Heart left ventricle (tissue), 16 donors: ENCODE data around the gene GDPD1. TPM values are rescaled to one million over a fixed set of nuclear protein-coding genes. Genes with fewer than 3 reads are reported as not detected.
A peak's percentile ranks its signal among the peaks of the same experiment; 100 is the strongest.

Experiments used
- ATAC-seq, 4 donors: fragments of 200-7000 bp; cut with Tn5 transposase; one replicate each; pipeline ENCODE4 v1.9.1; 2020 to 2022; ENCODE audit warnings: moderate library complexity in 4 of 4, mild to moderate bottlenecking in 3 of 4, moderate number of reproducible peaks in 1 of 4
- DNase-seq, 5 donors: peaks; one replicate each; pipeline ENCODE4 v3.0.0-alpha.2; 2020
- H3K27ac ChIP-seq, 12 donors: fragments of 200-600 bp; sonication (generic) in 4 of 12; one replicate each; pipeline versions ENCODE4 v1.5.0 to v1.8.0; 2016 to 2022; ENCODE audit warnings: mild to moderate bottlenecking in 2 of 12
- H3K27me3 ChIP-seq, 9 donors: fragments of 200-600 bp; sonication (generic) in 2 of 9; one replicate each; pipeline versions ENCODE4 v1.5.1 to v1.8.0; 2016 to 2022; ENCODE audit warnings: mild to moderate bottlenecking in 3 of 9
- H3K36me3 ChIP-seq, 9 donors: fragments of 200-600 bp; sonication (generic) in 2 of 9; one replicate each; pipeline versions ENCODE4 v1.5.0 to v1.8.0; 2018 to 2022; ENCODE audit warnings: mild to moderate bottlenecking in 2 of 9
- H3K4me1 ChIP-seq, 12 donors: fragments of 200-600 bp; sonication (generic) in 4 of 12; one replicate each; pipeline versions ENCODE4 v1.5.0 to v1.8.0; 2016 to 2022; ENCODE audit warnings: mild to moderate bottlenecking in 3 of 12
- H3K4me3 ChIP-seq, 12 donors: fragments of 200-600 bp; sonication (generic) in 4 of 12; one replicate each; pipeline versions ENCODE4 v1.5.0 to v1.8.0; 2017 to 2022; ENCODE audit warnings: mild to moderate bottlenecking in 9 of 12, moderate library complexity in 4 of 12
- H3K9me3 ChIP-seq, 12 donors: fragments of 200-600 bp; sonication (generic) in 4 of 12; one replicate each; pipeline versions ENCODE4 v1.5.0 to v1.8.0; 2016 to 2022; ENCODE audit warnings: mild to moderate bottlenecking in 1 of 12
- CTCF ChIP-seq, 12 donors: fragments of 200-600 bp; sonication (generic) in 4 of 12; IDR thresholded peaks; one replicate each; pipeline versions ENCODE4 v1.5.0 to v1.8.0; 2018 to 2022; ENCODE audit warnings: antibody characterized with exemption in 12 of 12, mild to moderate bottlenecking in 5 of 12
- POLR2A ChIP-seq, 2 donors: fragments of 450-650 bp; IDR thresholded peaks; one replicate each; pipeline ENCODE4 v1.6.1; 2017; ENCODE audit warnings: antibody characterized with exemption in 2 of 2, mild to moderate bottlenecking in 2 of 2, moderate library complexity in 2 of 2
- WGBS, 4 donors: extraction: QIAGEN DNeasy Blood & Tissue Kit in 2 of 4; methylation state at CpG; one replicate each; pipeline versions ENCODE4 v1.1.5 to v1.1.7; 2013 to 2018; 5-methylcytosine and 5-hydroxymethylcytosine counted together
- intact Hi-C, 10 donors: fragments of 100-400 bp; cut with DNase I; formaldehyde crosslinking; loops; one replicate each; pipeline versions ENCODE4 v1.11.1 to v1.14.2; 2022
- long read RNA-seq, 3 donors: library from polyadenylated mRNA; unstranded; transcript quantifications; one replicate each; pipeline ENCODE4 v2.0.0, GENCODE V29; 2020 to 2021
- polyA plus RNA-seq, 2 donors: library from polyadenylated mRNA; stranded (reverse); fragments of 200-250 nt; gene quantifications; one replicate each; pipeline ENCODE4 v1.2.3, GENCODE V29; 2013
- total RNA-seq, 9 donors: library from RNA; depleted of rRNA in 2 of 9; stranded (reverse); fragments of >200 nt in 2 of 9; fragmentation: NEBNext Ultra II Directional in 3 of 9; extraction: Animal tissue kit (Norgen Biotek cat#: 25700) in 3 of 9; gene quantifications; one replicate each; pipeline versions ENCODE4 v1.1.0 to v1.2.4, GENCODE V29; 2016 to 2023
- donor health status: ischemic (EF 13 %, LVEDD 7.1; RV severe dilation, severe dysfunction).
- donor health status: healthy with polysubstance abuse.
- donor health status: DM: no; HTN: yes; CAD: no.
- donor health status: DM: no; HTN: no; CAD: no.
- donor health status: ischemic (EF 25% LVEDD 6.9; RV normal size, moderate dysfunction).
- donor health status: ischemic (EF 25% LVEDD 5.7; RV mildly dilated, moderate dysfunction).
- donor health status: healthy.
- donor health status: DM: yes; HTN: yes; CAD: no.
- donor health status: ischemic (EF 35%, LVEDD 5.7; RV mildly dilated, moderate dysfunction).
- donor health status: nonischemic (EF 11% LVEDD 7.7; RV severe dilation, severe dysfunction).
- donor health status: DM: yes; HTN: yes; CAD: no.
- donor health status: PGD.
- donor health status: ischemic (EF 29% LVEDD 5.4; RV normal size, mild dysfunction).
- donor health status: nonischemic (EF 23%, LVEDD 6.1; RV moderate dilation, normal function).

GDPD1 gene
- total RNA-seq (1 to 10 TPM in 8 of 9 donors, under 1 TPM in 1; 0.75 to 4.0 (median 3.0) TPM), polyA plus RNA-seq (1 to 10 TPM; 1.5 to 2.5 TPM)
- long read RNA-seq, donor 1, partial matches to known transcripts: 0 of 1 reads
- long read RNA-seq, donor 1, other reads (novel, unspliced or antisense): 1 of 1 reads
- long read RNA-seq, donor 2: 0 reads
- long read RNA-seq, donor 3, partial matches to known transcripts: 1 of 1 reads
- long read RNA-seq, donor 3, other reads (novel, unspliced or antisense): 0 of 1 reads

GRCh38 chr17:59220328-59221158 lies at the start of gene GDPD1:
TSS of gene GDPD1 (plus strand) at chr17:59220511. CDS start at chr17:59220610, 99 bp downstream.
- 0 to 1% (median 0%) methylated on average over 44 to 60 of the region's 60 CpGs for WGBS, 4 donors

GRCh38 chr17:59172436-59173004 lies 47.8 kb upstream of the GDPD1 start:
- DNase-seq (no peak), ATAC-seq (no peak)
- H3K36me3 ChIP-seq: peaks cover 0 to 6% (median 0%) of the 10 kb centered on the region in 9 donors
- H3K9me3 ChIP-seq: no peaks in the 10 kb centered on the region
- 96 to 100% (median 98%) methylated on average over 17 to 33 of the region's 33 CpGs for WGBS, 4 donors
- peaks cover 0 to 3% (median 0%) of the 10 kb centered on the region in 12 donors for H3K4me1 ChIP-seq
- H3K27me3 ChIP-seq: no peaks in the 10 kb centered on the region
- no peak overlapping the region for H3K27ac ChIP-seq
- TF ChIP-seq CTCF (IDR thresholded peaks at IDR 0.05): no peak
- no peak for TF ChIP-seq POLR2A (IDR thresholded peaks at IDR 0.05)
- intact Hi-C loops: no loop called here
- H3K4me3 ChIP-seq: no peak overlapping the region

More at GRCh38 chr17:59220328-59221158, at the start of gene GDPD1:
- Histone ChIP-seq H3K27ac (peak within 1 kb of the TSS in 11 of 12 donors; percentile 26 to 80 (median 69)), H3K27me3 (no peaks in the 10 kb centered on the region), H3K9me3 (no peaks in the 10 kb centered on the region), H3K36me3 (peaks cover 0 to 3% (median 0%) of the 10 kb centered on the region in 9 donors), H3K4me3 (peak within 1 kb of the TSS; percentile 64 to 96 (median 79)), H3K4me1 (peaks cover 0 to 13% (median 0%) of the 10 kb centered on the region in 12 donors)
- intact Hi-C loops: loop anchor here in 1 of 10 donors (5.0 kb wide), 1 partner anchor 222 kb away; no protein-coding TSS in a partner anchor
- peak in 1 of 2 donors; percentile 49 for TF ChIP-seq POLR2A (IDR thresholded peaks at IDR 0.05)
- TF ChIP-seq CTCF (IDR thresholded peaks at IDR 0.05): peak; percentile 52 to 92 (median 72)
- ATAC-seq (peak; percentile 95 to 99 (median 98)), DNase-seq (peak; percentile 94 to 99 (median 96))

DNA sequence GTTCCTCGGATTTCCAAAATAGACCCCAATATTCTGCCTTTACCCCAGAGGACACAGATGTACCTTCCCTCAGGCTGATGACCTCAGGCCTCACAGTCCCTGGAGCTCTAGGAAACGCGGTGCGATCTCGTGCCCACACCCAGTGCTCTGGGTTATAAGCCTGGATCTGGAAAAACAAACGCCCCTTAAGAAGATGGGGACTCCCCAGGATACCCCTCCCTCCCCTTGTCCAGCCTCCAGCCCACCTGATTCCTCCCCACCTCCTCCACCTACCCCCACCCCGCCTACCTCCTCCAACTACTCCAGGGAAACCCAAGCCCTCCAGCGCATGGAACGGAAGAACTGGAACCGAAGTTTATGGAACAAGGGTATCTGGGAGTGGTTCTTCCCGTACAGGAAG lies 45.6 kb upstream of the GDPD1 start:
- no peak overlapping the region for H3K4me3 ChIP-seq
- TF ChIP-seq POLR2A (IDR thresholded peaks at IDR 0.05) (no peak), CTCF (IDR thresholded peaks at IDR 0.05) (no peak)
- no peaks in the 10 kb centered on the region for H3K4me1 ChIP-seq
- H3K27ac ChIP-seq: no peak overlapping the region
- intact Hi-C loops: no loop called here
- no peaks in the 10 kb centered on the region for H3K9me3 ChIP-seq
- peaks cover 0 to 6% (median 0%) of the 10 kb centered on the region in 9 donors for H3K36me3 ChIP-seq
- DNase-seq (no peak), ATAC-seq (no peak)
- H3K27me3 ChIP-seq: no peaks in the 10 kb centered on the region
- WGBS, 4 donors: 95 to 98% (median 97%) methylated on average over 11 of the region's 11 CpGs

DNA sequence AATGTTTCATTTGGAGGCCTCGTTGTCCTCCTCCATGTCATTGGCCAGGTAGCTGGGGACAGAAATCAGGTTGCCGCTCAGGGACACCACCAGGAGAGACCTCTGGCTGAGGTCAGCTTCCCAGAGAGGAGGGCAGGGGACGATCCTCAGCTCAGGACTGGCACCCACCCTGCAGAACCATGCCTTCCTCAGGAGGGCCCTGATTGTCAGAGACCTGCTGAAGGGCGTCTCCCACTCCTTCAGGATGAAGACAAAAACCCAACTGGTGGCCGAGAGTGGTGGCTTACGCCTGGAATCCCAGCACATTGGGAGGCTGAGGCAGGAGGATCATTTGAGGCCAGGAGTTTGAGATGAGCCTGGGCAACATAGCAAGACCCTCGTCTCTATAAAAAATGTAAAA lies 45.2 kb upstream of the GDPD1 start:
- intact Hi-C loops: no loop called here

More for the DNA sequence above, 45.2 kb upstream of the GDPD1 start:
- Histone ChIP-seq H3K9me3 (no peaks in the 10 kb centered on the region), H3K27ac (no peak overlapping the region), H3K27me3 (no peaks in the 10 kb centered on the region), H3K36me3 (peaks cover 0 to 6% (median 0%) of the 10 kb centered on the region in 9 donors), H3K4me3 (no peak overlapping the region), H3K4me1 (no peaks in the 10 kb centered on the region)
- no peak for DNase-seq
- 93 to 97% (median 95%) methylated on average over 6 to 7 of the region's 7 CpGs for WGBS, 4 donors
- TF ChIP-seq CTCF (IDR thresholded peaks at IDR 0.05) (no peak), POLR2A (IDR thresholded peaks at IDR 0.05) (no peak)
- no peak for ATAC-seq
